Mesenchymal stem cell (in vitro differentiated cells and primary cell): ENCODE measurements around the gene DNAL4.

Experiments
- DNase-seq: peaks from one replicate; pipeline ENCODE4 v3.0.0-alpha.2; 2013
- H2AFZ ChIP-seq: one replicate; pipeline ENCODE4 v1.6.1; 2013; ENCODE audit warnings: low read depth, mild to moderate bottlenecking, control low read depth, inconsistent platforms, low read length, moderate library complexity
- H2AK5ac ChIP-seq: 2 replicates; pipeline ENCODE4 v1.6.1; 2013; ENCODE audit warnings: low read length, moderate library complexity, mild to moderate bottlenecking, inconsistent platforms; ENCODE audit not compliant: severe bottlenecking
- H2BK120ac ChIP-seq: one replicate; pipeline ENCODE4 v1.6.1; 2013; ENCODE audit warnings: low read depth, mild to moderate bottlenecking, inconsistent platforms, low read length, moderate library complexity
- H2BK12ac ChIP-seq, 2 experiments: one replicate each; pipeline ENCODE4 v1.6.1; 2013; ENCODE audit warnings: inconsistent platforms in 2 of 2, low read length in 2 of 2, mild to moderate bottlenecking in 2 of 2, moderate library complexity in 2 of 2, control low read depth in 1 of 2
- H2BK15ac ChIP-seq: one replicate; pipeline ENCODE4 v1.6.1; 2013; ENCODE audit warnings: mild to moderate bottlenecking, low read depth, inconsistent platforms; ENCODE audit not compliant: poor library complexity, severe bottlenecking
- H2BK5ac ChIP-seq: 2 replicates; pipeline ENCODE4 v1.6.1; 2013; ENCODE audit warnings: low read depth, mild to moderate bottlenecking, low read length, control low read depth, inconsistent platforms; ENCODE audit not compliant: poor library complexity, severe bottlenecking
- H3K14ac ChIP-seq, 2 experiments: one replicate each; pipeline ENCODE4 v1.6.1; 2013; ENCODE audit warnings: inconsistent platforms in 2 of 2, low read length in 2 of 2, control low read depth in 1 of 2, mild to moderate bottlenecking in 1 of 2, moderate library complexity in 1 of 2
- H3K18ac ChIP-seq, 2 experiments: one replicate each; pipeline ENCODE4 v1.6.1; 2013; ENCODE audit warnings: inconsistent platforms in 2 of 2, low read length in 2 of 2, control low read depth in 1 of 2, low read depth in 1 of 2, mild to moderate bottlenecking in 1 of 2
- H3K23ac ChIP-seq, 2 experiments: one replicate each; pipeline ENCODE4 v1.6.1; 2013; ENCODE audit warnings: inconsistent platforms in 2 of 2, low read length in 2 of 2, mild to moderate bottlenecking in 2 of 2, moderate library complexity in 2 of 2, control low read depth in 1 of 2
- H3K27ac ChIP-seq: 2 replicates; pipeline ENCODE4 v1.5.1; 2013; ENCODE audit warnings: mild to moderate bottlenecking, moderate library complexity, low read length, control low read depth, inconsistent platforms; ENCODE audit not compliant: poor library complexity, severe bottlenecking
- H3K27me3 ChIP-seq, 2 experiments: 2 replicates each; pipeline versions ENCODE4 v1.6.1 to v1.7.0; 2013; ENCODE audit warnings: low read length in 2 of 2, mild to moderate bottlenecking in 2 of 2, moderate library complexity in 2 of 2, control low read depth in 1 of 2, inconsistent platforms in 1 of 2; ENCODE audit not compliant: control insufficient read depth in 1 of 2, insufficient read depth in 1 of 2
- H3K36me3 ChIP-seq, 2 experiments: 2 replicates each; pipeline versions ENCODE4 v1.6.1 to v1.7.0; 2013; ENCODE audit warnings: low read length in 2 of 2, control low read depth in 1 of 2, inconsistent platforms in 1 of 2, low read depth in 1 of 2, mild to moderate bottlenecking in 1 of 2; ENCODE audit not compliant: insufficient read depth in 2 of 2, control insufficient read depth in 1 of 2
- H3K4ac ChIP-seq, 2 experiments: one replicate each; pipeline ENCODE4 v1.6.1; 2013; ENCODE audit warnings: inconsistent platforms in 2 of 2, low read length in 2 of 2, mild to moderate bottlenecking in 2 of 2, moderate library complexity in 2 of 2, control low read depth in 1 of 2, low read depth in 1 of 2
- H3K4me1 ChIP-seq: 2 replicates; pipeline ENCODE4 v1.6.1; 2013; ENCODE audit warnings: low read depth, low read length, control low read depth; ENCODE audit not compliant: control insufficient read depth, insufficient read depth
- H3K4me2 ChIP-seq: 2 replicates; pipeline ENCODE4 v1.6.1; 2013; ENCODE audit warnings: low read length, mild to moderate bottlenecking, inconsistent platforms; ENCODE audit not compliant: poor library complexity, severe bottlenecking
- H3K4me3 ChIP-seq, 2 experiments: 2 replicates each; pipeline versions ENCODE4 v1.5.1 to v1.7.0; 2013; ENCODE audit warnings: low read length in 2 of 2, mild to moderate bottlenecking in 2 of 2, control low read depth in 1 of 2, low read depth in 1 of 2; ENCODE audit not compliant: insufficient read depth in 1 of 2
- H3K79me1 ChIP-seq: replicated peaks from 2 replicates; pipeline ENCODE4 v1.6.1; 2013; ENCODE audit warnings: mild to moderate bottlenecking, control low read depth, low read length, inconsistent platforms; ENCODE audit not compliant: poor library complexity, severe bottlenecking
- H3K9ac ChIP-seq: 2 replicates; pipeline ENCODE4 v1.7.0; 2013; ENCODE audit warnings: mild to moderate bottlenecking, low read length, moderate library complexity
- H3K9me3 ChIP-seq: 2 replicates; pipeline ENCODE4 v1.7.0; 2013; ENCODE audit warnings: mild to moderate bottlenecking, low read length; ENCODE audit not compliant: control insufficient read depth
- H4K8ac ChIP-seq: one replicate; pipeline ENCODE4 v1.6.1; 2013; ENCODE audit warnings: inconsistent platforms, mild to moderate bottlenecking, low read length, moderate library complexity
- H4K91ac ChIP-seq: one replicate; pipeline ENCODE4 v1.6.1; 2013; ENCODE audit warnings: mild to moderate bottlenecking, low read length, inconsistent platforms
- WGBS: methylation state at CpG from one replicate; pipeline ENCODE4 v1.1.7; 2013; ENCODE audit warnings: mixed read lengths; 5-methylcytosine and 5-hydroxymethylcytosine counted together

The DNAL4 gene

GRCh38 chr22:38731703-38732161, 62.2 kb downstream of the DNAL4 start:
- Histone ChIP-seq H2AFZ (no peak overlapping the region), H3K4me3 (no peak overlapping the region), H4K8ac (no peak overlapping the region), H2BK5ac (no peak overlapping the region), H3K18ac (no peak overlapping the region), H3K9ac (no peak overlapping the region), H2BK15ac (no peak overlapping the region), H3K27ac (no peak overlapping the region), H4K91ac (no peak overlapping the region), H3K14ac (no peak overlapping the region), H3K23ac (no peak overlapping the region), H3K4me1 (peaks cover 3% of the 10 kb centered on the region), H3K9me3 (no peaks in the 10 kb centered on the region), H2BK12ac (no peak overlapping the region), H2BK120ac (no peak overlapping the region), H3K4ac (no peak overlapping the region), H3K4me2 (no peak overlapping the region), H3K27me3 (no peaks in the 10 kb centered on the region), H3K36me3 (peaks cover 88 to 100% of the 10 kb centered on the region in 2 experiments), H2AK5ac (no peak overlapping the region), H3K79me1 (peaks cover 17% of the 10 kb centered on the region)
- WGBS, result 87% methylated on average over 6 of the region's 6 CpGs
- DNase-seq, result no peak

GRCh38 chr22:38730411-38730871, 63.5 kb downstream of the DNAL4 start:
- Histone ChIP-seq H3K23ac (no peak overlapping the region), H3K9ac (no peak overlapping the region), H3K4me1 (peaks cover 3% of the 10 kb centered on the region), H2BK120ac (no peak overlapping the region), H3K27ac (no peak overlapping the region), H2BK5ac (no peak overlapping the region), H3K4me2 (no peak overlapping the region), H3K18ac (no peak overlapping the region), H4K91ac (no peak overlapping the region), H3K27me3 (no peaks in the 10 kb centered on the region), H3K4ac (no peak overlapping the region), H3K14ac (no peak overlapping the region), H3K36me3 (peaks cover 88 to 100% of the 10 kb centered on the region in 2 experiments), H3K4me3 (no peak overlapping the region), H2BK12ac (no peak overlapping the region), H2BK15ac (no peak overlapping the region), H3K79me1 (peaks cover 22% of the 10 kb centered on the region), H4K8ac (no peak overlapping the region), H2AFZ (no peak overlapping the region), H3K9me3 (no peaks in the 10 kb centered on the region), H2AK5ac (no peak overlapping the region)
- DNase-seq, result no peak
- WGBS, result 97% methylated on average over 12 of the region's 13 CpGs

- no peak overlapping the region for H2AFZ ChIP-seq
- no peak overlapping the region for H3K4me3 ChIP-seq
- DNase-seq, result no peak
- no peak overlapping the region for H3K4ac ChIP-seq
- H2BK15ac ChIP-seq, result no peak overlapping the region
- H4K8ac ChIP-seq, result no peak overlapping the region
- no peak overlapping the region for H2BK12ac ChIP-seq
- no peak overlapping the region for H3K27ac ChIP-seq
- no peak overlapping the region for H2AK5ac ChIP-seq
- no peak overlapping the region for H3K4me2 ChIP-seq
- no peak overlapping the region for H3K9ac ChIP-seq
- peaks cover 90 to 97% of the 10 kb centered on the region in 2 experiments for H3K36me3 ChIP-seq
- H3K9me3 ChIP-seq, result no peaks in the 10 kb centered on the region
- H3K14ac ChIP-seq, result no peak overlapping the region
- H3K27me3 ChIP-seq, result no peaks in the 10 kb centered on the region
- H2BK5ac ChIP-seq, result no peak overlapping the region
- peaks cover 24% of the 10 kb centered on the region for H3K79me1 ChIP-seq
- H3K23ac ChIP-seq, result no peak overlapping the region
- WGBS, result 91% methylated on average over 6 of the region's 6 CpGs
- H3K4me1 ChIP-seq, result peaks cover 3% of the 10 kb centered on the region
- H3K18ac ChIP-seq, result no peak overlapping the region
- H4K91ac ChIP-seq, result no peak overlapping the region
- H2BK120ac ChIP-seq, result no peak overlapping the region
Measured at GRCh38 chr22:38729946-38730345, 64.0 kb downstream of the DNAL4 start.

- Histone ChIP-seq H3K27ac (no peak overlapping the region), H2AFZ (no peak overlapping the region), H3K9ac (no peak overlapping the region), H3K27me3 (no peaks in the 10 kb centered on the region), H4K8ac (no peak overlapping the region), H3K14ac (no peak overlapping the region), H3K4ac (no peak overlapping the region), H3K4me2 (no peak overlapping the region), H2BK12ac (no peak overlapping the region), H4K91ac (no peak overlapping the region), H3K18ac (no peak overlapping the region), H3K9me3 (no peaks in the 10 kb centered on the region), H2BK120ac (no peak overlapping the region), H2BK5ac (no peak overlapping the region), H2BK15ac (no peak overlapping the region), H3K36me3 (peaks cover 95 to 96% of the 10 kb centered on the region in 2 experiments), H3K79me1 (peaks cover 24% of the 10 kb centered on the region), H2AK5ac (no peak overlapping the region), H3K4me3 (no peak overlapping the region), H3K23ac (no peak overlapping the region), H3K4me1 (peaks cover 3% of the 10 kb centered on the region)
- DNase-seq, result no peak
- WGBS, result 96% methylated on average over 18 of the region's 18 CpGs
Measured at GRCh38 chr22:38728871-38729796, 64.8 kb downstream of the DNAL4 start.
